Fibroblast of skin of back (primary cell): Measurements from ENCODE around the gene GLP2R.

ENCODE experiments used
- DNase-seq: peaks from one replicate; pipeline ENCODE4 v3.0.0-alpha.2; 2013

Gene GLP2R

DNA sequence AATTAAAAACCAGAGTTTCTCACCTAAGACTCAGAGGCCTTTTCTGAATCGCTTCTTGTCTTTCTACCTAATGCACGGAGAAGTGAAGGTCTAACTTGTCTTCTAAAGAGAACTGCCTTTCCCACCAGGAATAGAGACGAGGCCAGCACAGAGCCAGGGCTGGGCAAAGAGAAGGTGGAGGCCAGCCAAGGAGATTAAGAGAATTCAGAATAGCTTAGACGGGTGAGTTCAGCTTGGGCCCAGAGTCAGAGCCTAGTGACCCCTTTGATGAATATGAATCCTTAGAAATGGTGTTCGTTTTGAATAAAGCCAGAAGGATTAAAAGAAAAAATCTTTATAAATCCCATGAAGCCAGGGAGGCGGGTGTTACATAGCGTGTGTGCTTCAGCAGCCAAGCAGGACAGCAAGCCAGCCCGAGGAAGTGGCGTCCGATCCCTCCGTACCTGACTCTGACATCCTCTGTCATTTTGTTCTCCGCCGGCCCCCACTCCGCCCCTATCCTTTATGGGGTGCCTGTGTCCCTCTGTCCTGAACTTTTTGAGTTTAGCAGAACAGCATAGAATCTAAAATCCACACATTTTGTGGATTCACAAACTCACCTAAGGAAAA, 11.3 kb upstream of the GLP2R start:
- no peak for DNase-seq

DNA sequence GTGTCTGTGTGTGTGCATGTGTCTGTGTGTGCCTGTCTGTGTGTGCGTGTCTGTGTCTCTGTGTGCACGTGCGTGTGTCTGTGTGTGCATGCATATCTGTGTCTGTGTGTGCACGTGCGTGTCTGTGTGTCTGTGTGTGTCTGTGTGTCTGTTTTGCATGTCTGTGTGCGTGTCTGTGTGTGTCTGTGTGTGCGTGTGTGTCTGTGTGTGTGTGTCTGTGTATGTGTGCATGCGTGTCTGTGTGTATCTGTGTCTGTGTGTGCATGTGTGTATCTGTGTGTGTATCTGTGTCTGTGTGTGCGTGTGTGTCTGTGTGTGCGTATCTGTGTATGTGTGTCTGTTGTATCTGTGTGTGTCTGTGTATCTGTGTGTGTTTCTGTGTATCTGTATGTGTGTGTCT, 9.3 kb upstream of the GLP2R start:
- DNase-seq = no peak

DNA sequence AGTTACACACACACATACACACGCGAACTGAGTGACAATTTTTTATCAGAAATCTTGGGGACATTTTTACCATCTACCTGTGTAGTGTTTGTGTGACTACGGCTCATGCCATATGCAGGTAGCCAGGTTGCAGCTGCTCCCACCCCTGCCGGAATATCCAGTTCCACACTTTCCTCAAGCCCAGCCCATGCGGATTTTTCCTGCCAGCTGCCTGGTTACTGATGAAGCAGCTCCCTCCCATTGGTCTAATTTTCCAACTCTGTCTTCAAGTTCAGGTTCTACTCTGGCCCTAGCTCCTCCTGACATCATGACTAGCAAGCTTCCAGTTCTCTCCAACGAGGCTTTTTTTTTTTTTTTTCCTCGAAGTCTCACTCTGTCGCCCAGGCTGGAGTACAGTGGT, 8.6 kb upstream of the GLP2R start:
- peak; percentile 15 for DNase-seq

DNA sequence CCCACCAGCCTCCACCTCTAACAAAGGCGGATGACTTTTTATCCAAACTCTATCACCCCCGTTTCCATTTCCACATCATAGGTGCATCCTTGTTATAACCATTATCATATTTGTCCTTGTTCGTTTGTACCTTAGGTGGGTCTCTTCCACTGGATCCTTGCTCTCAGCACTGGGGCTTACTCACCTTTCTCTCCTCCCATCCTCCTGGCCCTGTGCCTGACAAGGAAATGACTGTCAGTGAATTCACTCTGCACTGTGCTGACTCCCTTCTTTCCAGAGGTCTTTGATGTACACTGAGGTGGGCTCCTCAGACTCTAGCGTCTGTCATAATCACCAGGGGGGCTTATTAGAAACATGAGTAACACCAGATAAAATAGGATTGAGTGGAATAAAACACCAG, 7.0 kb upstream of the GLP2R start:
- DNase-seq = no peak

DNA sequence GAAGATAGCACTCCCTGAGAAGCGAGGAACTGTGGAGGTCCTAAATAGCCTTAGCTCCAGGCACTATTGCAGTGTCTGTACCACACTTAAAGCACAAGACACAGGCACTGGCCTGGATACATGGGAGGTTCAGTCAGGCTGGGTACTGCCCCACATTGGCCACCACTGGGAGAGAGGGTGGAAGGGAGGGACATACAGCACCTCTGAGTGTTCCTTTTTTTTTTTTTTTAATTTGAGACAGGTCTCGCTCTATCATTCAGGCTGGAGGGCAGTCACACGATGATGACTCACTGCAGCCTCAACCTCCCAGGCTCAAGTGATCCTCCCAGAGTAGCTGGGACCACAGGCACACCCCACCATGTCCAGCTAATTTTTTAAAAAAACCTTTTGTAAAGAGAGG, 5.3 kb upstream of the GLP2R start:
- no peak for DNase-seq

DNA sequence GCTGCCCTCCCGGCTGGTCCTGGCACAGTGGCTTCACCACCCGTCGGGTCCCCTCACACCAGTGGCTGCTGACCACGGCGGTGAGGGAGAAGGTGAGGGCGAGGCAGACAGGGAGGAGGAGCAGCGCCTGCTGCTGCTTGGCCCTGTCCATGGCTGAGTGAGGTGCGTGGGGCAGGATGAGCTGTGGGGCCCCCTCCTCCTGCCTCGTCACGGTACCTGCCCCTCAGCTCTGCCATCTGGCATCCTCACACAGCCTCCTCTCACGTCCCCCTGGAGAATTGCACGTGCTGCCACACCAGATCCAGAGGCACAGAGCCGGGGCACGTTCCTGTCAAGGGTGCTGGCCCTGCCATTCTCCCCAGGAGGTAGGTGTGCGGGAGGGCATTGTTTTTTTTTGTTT, 3.8 kb upstream of the GLP2R start, which contains the start of gene GSG1L2:
Gene GSG1L2 (minus strand): TSS at position 159 of the 400 bp plus-strand sequence. CDS start 8 bp downstream, at position 151.
- no peak for DNase-seq

DNA sequence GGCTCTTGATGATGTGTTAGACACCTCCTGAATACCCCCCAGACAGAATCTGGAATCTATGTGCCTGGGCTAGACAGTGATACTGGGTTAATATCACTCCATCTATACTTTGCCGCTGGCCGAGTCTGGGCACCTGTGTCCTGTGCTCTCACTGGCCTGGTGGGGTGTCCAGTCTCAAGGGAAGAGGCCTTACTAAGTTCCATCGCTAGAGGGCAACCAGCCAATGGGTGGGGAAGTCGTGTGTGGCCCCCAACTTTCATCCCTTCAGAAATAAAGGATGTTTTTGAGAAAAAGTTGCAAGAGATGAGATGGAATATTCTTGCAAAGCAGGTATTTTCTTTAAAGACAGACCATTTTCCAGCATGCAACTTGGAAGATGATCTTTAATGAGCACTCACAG, 1.6 kb upstream of the GLP2R start:
- no peak for DNase-seq

DNA sequence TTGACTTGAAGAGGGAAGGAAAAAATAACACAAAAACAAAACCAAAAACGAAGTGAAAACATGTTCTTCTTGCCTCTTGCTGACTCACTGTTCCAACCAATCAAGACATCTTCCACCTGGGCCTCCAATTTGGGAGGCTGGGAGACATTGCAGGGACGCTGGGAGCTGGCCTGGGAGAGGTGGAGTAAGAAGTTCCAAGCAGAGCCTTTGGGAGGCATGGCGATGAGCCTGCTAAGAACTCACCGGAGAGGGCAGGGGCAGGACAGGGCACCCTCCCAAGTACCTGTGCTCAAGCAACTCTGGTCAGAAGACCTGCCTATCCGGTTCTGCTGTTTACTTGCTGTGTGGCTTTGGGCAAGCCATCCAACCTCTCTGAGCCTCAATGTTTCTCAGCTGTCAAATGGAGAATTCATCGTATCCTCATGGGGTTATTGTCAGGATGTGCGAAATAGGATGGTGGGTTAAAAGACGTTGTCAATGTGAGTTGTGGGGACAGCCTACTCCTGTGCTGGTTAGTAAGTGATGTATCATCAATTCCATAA, 856 bp upstream of the GLP2R start:
- DNase-seq = no peak

DNA sequence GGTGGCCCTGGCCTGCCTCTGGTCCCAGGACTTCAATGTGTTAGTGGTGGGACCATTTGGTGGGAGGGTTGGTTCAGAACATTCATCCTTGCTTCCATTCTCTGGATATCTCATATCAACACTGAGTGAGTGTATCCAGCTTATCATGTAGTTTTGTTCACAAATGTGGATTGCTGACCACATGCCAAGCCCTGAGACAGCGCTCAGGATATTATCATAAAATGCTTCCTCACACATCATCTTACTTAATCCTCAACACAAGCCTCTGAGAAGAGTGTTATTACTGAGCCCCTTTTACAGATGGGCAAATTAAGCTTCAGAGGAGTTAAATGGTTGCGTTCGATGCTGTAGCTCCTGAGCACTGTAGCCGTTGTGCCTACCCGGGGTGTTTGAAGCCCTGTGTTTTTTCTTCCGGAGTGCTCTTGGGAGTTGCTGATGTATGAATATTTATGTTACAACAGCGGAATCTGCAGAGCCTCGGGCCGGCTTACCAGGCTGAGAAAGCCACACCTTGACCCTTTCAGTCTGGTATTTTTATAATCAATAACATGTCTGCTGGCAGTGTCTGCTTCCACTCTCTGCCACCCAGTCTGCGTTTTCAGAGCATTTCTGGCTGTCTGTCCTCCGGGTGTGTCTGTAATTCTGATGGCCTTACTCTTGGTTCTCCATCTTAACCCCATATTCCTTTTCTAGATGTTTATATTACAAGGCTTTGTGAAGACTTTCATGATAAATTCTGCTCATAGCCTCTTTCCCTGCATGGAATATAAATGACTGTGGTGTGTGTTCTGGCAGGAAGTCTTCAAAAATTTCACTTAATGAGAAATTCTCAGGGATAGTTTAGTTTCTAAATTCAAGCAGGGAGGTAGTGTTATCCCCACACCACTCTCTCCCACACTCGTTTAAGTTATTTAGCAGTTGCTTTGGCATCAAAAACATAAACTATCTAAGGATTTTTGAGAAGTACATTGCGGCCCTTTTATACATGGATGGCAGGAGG, 2.9 kb downstream of the GLP2R start:
- no peak for DNase-seq

DNA sequence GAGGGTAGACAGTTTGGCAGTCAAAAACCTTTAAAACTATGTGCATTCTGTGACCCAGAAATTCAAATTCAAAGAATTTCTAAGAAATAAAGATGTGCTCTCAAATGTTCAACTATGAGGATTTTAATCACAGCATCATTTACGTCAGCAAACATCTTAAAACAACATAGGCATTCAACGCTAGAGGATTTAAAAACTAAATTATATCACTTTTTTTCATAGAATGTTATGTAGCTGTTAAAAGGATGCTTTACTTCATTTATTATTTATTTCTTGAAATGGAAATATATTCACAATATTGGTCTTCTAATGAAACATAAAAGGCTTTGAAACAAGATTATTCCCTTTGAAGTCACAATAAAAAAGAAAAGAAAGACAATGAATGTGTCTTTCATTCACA, 3.6 kb downstream of the GLP2R start:
- DNase-seq = no peak

DNA sequence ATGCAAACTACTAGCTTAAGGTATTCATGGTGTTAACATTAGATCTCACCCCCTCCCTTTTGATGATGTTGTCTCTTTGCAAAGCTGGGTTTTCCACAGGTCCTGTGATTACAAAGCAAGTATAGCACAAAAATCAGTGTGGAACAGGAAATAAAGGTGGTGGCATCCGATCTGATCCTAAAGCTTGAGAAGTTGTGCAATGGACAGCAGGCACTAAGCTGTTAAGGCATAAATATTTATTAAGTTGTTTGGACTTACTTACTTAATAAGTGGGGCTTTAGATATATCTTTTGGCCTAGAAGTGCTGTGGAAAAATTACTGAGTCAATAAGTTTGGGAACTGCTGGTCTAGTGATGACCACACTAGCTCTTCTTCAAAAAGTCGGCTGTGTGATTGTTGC, 5.0 kb downstream of the GLP2R start:
- DNase-seq = no peak

DNA sequence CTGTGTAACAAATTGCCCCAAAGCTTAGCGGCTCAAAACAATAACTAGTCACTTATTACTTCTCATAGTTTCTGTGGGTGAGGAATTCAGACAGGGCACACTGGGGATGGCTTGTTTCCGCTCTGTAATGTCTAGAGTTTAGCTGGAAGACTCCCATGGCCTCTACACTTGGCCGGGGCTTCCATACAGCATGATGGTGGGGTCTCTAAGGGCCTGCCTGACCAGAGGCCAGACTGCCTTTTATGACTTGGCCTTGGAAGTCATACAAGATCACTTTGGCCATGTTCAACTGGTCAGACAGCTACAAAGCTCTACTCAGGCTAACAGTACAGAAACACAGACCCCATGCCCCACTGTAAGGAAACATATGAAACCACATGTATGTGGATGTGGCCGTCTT, 8.2 kb downstream of the GLP2R start:
- no peak for DNase-seq

DNA sequence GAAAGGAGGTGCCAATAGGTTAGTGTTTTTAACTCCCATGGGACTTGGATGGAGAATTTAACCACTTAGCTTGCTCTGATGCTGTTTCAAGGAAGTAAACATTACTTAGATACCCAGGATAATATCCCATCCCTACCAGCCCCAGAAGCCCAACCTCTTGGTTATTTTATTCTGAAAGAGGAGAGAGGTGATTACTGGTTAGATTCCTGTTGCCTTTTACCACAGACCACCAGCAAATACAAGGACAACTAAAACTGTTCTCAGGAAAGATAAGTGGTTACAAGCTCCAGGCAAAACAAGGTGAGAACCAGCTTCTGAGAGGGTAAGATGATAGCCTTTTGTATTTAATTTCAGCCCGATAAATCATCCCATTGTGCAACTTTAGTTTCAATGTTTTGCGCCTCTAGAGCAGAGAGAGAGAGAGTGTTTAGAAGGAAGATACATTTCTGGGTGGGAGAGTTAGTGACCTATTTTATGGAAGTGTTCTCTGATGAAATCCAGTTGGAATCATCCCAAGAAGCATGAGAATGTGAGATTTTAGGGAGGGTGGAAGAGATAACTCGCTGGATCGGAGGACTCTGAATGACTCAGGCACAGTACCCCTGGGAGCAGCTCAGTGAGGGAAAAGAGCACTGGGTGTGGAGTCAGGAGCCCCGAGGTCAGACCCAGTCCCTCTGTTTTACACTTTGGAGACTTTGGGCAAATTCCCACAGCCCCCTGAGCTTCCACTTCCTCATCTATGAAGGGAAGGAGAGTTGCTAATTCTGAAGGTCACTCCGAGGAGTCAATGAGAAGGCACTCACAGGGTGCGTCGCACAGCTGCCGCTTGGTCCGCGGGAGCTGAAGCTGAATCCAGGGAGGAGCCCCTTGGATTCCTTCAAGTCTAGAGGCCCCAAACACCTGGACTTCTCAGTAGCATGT, 12.1 kb downstream of the GLP2R start:
- DNase-seq = peak; percentile 89

DNA sequence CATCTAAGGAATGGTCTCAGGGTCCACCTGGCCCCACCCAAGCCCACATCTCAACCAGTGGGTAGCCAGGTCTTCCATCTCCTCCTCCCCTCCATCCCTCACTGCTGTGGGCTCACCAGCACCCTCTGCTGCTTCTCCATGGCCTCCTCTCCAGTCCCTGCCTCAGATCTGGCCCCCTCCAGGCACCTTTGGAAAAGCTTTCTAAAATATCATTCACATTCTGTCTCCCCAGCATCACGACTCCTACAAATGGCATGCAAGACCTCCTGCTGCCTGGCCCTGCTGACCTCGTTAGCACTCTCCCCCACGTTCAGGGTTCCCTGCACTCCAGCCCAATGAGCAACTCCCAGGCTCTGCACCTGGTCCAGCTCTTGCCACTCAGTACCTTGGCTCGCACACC, 13.7 kb downstream of the GLP2R start:
- peak; percentile 52 for DNase-seq

DNA sequence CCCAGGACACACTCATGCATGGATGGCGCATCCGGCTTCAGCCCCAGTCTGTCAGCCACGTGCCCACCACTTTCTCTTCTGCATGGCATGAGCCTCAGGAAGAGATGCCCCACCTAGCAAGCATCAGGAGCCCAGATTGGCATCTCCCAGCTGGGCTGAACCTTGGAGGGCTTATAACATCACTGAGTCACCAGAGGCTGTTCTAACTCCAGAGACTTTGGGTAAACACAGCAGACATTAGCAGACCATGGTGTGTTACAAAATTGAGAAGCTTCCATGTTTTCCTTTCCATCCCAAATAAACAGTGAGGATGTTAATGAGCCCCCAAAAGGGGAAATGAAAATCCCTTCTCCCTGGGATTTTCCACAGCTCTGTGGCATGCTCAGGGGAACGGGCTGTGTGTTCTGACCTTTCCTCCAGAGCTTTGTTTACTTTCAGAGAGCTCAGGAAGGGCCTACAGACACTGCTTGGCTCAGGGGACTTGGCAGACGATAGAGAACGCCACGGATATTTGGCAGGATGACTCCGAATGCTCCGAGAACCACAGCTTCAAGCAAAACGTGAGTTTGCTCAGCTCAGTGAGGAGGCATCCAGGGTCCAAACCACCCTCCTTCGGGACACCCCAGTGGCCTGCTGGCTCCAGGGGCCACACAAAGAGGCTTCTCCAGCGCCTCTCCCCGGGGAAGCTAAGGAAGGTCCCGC, 16.5 kb downstream of the GLP2R start:
- peak; percentile 68 for DNase-seq

DNA sequence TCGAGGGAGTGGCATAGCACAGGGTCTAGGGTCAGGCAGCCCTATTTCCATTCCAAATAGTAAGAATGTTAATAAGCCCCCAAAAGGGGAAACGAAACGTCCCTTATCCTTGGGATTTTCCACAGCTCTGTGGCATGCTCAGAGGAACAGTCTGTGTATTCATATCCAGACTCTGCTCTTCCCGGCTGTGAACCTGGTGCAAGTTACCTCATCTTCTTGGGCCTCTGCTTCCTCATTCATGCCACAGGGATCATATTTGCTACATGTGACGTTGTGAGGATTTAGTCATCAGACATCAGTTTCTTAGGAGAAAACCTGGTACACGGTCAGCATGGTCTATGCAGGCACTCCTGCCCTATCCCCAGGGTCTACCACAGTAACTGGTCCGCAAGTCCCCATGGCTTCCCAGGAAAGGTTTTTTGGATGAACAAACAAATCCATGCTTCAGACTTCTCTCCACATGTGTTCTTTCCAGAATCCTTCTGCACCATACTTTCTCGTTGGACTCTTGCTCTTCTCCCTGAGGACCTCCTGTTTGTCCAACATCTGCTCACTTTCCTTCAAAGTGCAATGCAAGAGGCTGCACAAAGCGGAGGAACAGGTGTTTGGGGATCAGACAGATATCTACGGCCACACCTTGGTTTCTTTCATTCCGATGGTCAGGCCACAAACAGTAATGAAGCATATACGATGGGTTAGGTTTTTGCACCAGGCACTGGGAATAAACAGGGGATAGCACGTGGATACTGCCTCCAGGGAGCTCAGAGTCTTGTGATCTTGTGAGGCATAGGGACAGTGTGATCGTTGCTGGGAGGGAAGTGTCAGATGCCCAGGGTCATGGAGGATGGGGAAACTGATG, 17.7 kb downstream of the GLP2R start:
- no peak for DNase-seq

DNA sequence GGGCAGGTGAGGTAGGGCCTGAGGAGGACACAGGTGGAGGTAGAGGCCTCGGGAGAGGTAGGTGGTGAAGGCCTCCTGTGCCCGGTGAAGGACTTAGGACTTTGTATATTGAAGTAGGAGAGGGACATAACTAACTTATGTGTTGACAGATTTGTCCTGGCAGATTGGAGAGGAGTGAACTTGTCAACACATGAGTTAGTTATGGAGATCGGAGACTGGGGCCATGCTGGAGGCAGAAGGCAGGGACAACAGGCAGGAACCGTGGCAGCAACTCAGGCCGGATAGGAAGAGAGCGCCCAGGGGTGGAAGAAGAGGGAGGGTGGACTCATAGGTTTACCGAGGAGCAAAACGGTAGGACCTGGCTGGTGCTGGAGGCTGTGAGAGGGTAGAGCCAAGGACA, 18.4 kb downstream of the GLP2R start:
- DNase-seq = no peak

DNA sequence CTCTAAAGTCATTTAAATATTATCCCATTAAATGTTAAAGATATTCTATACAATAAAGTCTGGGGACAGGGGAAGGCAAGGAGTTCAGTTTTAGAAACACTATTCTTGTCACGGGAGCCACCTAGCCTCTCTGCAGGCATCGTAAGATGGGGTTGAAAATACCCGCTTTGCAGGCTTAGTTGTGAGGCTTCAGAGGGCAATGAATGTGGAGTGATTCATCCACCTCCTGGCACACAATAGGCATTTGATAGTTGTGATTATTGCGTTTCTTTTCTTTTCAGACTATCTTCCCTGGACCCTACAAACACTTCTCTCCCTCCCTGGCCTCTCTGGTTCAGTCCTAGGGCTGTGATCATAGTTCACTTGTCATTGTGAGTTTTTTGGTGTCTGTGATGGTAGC, 19.6 kb downstream of the GLP2R start:
- no peak for DNase-seq

DNA sequence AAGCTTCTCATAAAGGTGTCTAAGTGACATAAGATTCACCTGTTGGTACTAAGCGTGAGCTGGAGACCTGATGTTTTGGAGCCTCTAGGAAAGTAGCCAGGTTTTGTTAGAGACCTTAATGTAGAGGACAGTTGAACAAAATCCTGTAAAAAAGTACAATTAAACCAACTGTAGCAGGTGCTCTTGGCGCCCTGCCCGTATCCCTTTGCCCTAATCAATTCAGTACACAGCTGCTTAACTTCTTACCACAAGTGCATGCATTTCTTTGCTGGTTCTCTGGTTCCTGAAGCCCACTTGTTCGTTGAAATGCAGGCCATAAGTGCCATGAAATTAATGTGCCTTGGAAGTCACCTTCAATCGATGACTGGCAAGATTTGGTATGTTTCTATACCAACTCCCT, 24.4 kb downstream of the GLP2R start:
- DNase-seq = no peak

DNA sequence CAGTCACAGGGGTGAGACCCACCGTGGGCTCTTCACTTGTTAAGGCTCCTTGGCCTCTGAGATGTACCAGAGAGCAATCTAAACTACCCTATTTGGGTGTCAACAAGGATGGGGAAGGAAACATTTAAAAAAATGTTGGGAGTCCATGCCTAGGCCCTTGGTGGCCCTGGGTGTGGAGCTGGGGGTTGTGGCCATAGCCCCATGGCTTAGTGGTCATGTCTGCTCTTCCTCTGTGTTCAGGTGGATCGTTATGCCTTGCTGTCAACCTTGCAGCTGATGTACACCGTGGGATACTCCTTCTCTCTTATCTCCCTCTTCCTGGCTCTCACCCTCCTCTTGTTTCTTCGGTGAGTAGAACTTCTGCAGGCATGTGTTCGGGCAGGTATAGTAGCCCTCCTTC, 28.5 kb downstream of the GLP2R start:
- DNase-seq = no peak

DNA sequence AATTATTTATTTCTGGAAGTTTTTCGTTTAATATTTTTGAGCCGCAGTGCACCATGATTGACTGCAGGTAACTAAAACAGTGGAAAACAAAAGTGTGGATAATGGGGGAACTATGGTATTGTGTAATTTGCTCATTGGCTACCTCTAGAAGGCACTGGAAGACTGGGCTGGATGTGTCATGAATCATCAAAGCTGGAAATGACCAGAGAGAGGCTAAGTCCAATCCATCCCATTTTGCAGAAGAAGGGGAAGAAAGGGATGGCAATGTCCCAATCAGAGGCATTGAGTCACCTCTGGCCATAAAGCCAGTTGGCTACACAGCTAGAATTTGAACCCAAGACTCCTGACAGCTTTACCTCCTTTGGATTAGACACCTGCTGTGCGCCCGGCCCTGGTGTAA, 29.3 kb downstream of the GLP2R start:
- no peak for DNase-seq
